Measurements from ENCODE around the gene RSBN1L.

Gene RSBN1L

DNA sequence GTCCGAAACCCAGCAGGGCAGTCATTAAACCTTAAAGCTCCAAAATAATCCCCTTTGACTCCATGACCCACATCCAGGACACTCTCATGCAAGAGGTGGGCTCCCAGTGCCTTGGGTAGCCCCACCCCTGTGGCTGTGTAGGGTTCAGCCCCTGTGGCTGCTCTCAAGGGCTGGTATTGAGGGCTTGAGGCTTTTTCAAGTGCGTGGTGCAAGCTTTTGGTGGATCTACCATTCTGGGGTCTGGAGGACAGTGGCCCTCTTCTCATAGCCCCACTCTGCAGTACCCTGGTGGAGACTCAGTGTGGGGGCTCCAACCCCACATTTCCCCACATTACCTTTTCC is 50.5 kb downstream of the RSBN1L start:
- peaks cover 11% of the 10 kb centered on the region; the same call in 1 of the 2 replicates for H3K79me2 ChIP-seq (ENCODE audit: insufficient read depth, low read depth)
- no peaks in the 10 kb centered on the region for H3K27me3 ChIP-seq (ENCODE audit: insufficient read depth, low read depth)
- H3K4me1 ChIP-seq (ENCODE audit: low read depth, poor library complexity, severe bottlenecking): no peaks in the 10 kb centered on the region
- H2AFZ ChIP-seq (ENCODE audit: low read depth): no peak overlapping the region
- no peak overlapping the region for H3K4me2 ChIP-seq
- H3K27ac ChIP-seq: no peak overlapping the region
- H3K36me3 ChIP-seq (ENCODE audit: insufficient read depth): no peaks in the 10 kb centered on the region; the same call in 1 of the 2 replicates
- H4K20me1 ChIP-seq (ENCODE audit: insufficient read depth): no peaks in the 10 kb centered on the region
- no peak overlapping the region for H3K9ac ChIP-seq
- no peak overlapping the region for H3K4me3 ChIP-seq (IDR thresholded peaks at IDR 0.05; ENCODE audit: insufficient read depth, low read depth, low read length)
- TF ChIP-seq, protein P1, sequence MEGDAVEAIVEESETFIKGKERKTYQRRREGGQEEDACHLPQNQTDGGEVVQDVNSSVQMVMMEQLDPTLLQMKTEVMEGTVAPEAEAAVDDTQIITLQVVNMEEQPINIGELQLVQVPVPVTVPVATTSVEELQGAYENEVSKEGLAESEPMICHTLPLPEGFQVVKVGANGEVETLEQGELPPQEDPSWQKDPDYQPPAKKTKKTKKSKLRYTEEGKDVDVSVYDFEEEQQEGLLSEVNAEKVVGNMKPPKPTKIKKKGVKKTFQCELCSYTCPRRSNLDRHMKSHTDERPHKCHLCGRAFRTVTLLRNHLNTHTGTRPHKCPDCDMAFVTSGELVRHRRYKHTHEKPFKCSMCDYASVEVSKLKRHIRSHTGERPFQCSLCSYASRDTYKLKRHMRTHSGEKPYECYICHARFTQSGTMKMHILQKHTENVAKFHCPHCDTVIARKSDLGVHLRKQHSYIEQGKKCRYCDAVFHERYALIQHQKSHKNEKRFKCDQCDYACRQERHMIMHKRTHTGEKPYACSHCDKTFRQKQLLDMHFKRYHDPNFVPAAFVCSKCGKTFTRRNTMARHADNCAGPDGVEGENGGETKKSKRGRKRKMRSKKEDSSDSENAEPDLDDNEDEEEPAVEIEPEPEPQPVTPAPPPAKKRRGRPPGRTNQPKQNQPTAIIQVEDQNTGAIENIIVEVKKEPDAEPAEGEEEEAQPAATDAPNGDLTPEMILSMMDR (conservative IDR thresholded peaks at IDR 0.05; ENCODE audit: low read depth, low read length): no peak

- no peak overlapping the region for H3K4me3 ChIP-seq (IDR thresholded peaks at IDR 0.05; ENCODE audit: insufficient read depth, low read depth, low read length)
- no peaks in the 10 kb centered on the region for H4K20me1 ChIP-seq (ENCODE audit: insufficient read depth)
- H3K9ac ChIP-seq: no peak overlapping the region
- H3K4me1 ChIP-seq (ENCODE audit: low read depth, poor library complexity, severe bottlenecking): no peaks in the 10 kb centered on the region
- TF ChIP-seq, protein P1 (conservative IDR thresholded peaks at IDR 0.05; ENCODE audit: low read depth, low read length): no peak
- no peak overlapping the region for H2AFZ ChIP-seq (ENCODE audit: low read depth)
- peaks cover 10% of the 10 kb centered on the region; the same call in 1 of the 2 replicates for H3K79me2 ChIP-seq (ENCODE audit: insufficient read depth, low read depth)
- H3K27ac ChIP-seq: no peak overlapping the region
- H3K36me3 ChIP-seq (ENCODE audit: insufficient read depth): no peaks in the 10 kb centered on the region; the same call in 1 of the 2 replicates
- H3K27me3 ChIP-seq (ENCODE audit: insufficient read depth, low read depth): no peaks in the 10 kb centered on the region
- no peak overlapping the region for H3K4me2 ChIP-seq
Measured at GRCh38 chr7:77747178-77747577, 50.9 kb downstream of the RSBN1L start.

- no peak overlapping the region for H3K27ac ChIP-seq
- H3K9ac ChIP-seq: no peak overlapping the region
- no peaks in the 10 kb centered on the region for H4K20me1 ChIP-seq (ENCODE audit: insufficient read depth)
- no peaks in the 10 kb centered on the region for H3K36me3 ChIP-seq (ENCODE audit: insufficient read depth)
- TF ChIP-seq, protein P1 (conservative IDR thresholded peaks at IDR 0.05; ENCODE audit: low read depth, low read length): no peak
- H3K4me2 ChIP-seq: no peak overlapping the region
- no peak overlapping the region for H2AFZ ChIP-seq (ENCODE audit: low read depth)
- H3K4me3 ChIP-seq (IDR thresholded peaks at IDR 0.05; ENCODE audit: insufficient read depth, low read depth, low read length): no peak overlapping the region
- 0 out of 2 replicates have a peak, but pooled peaks cover 8% of the 10 kb centered on the region for H3K79me2 ChIP-seq (ENCODE audit: insufficient read depth, low read depth)
- no peaks in the 10 kb centered on the region for H3K4me1 ChIP-seq (ENCODE audit: low read depth, poor library complexity, severe bottlenecking)
- no peaks in the 10 kb centered on the region for H3K27me3 ChIP-seq (ENCODE audit: insufficient read depth, low read depth)
Measured at GRCh38 chr7:77747718-77748117, 51.5 kb downstream of the RSBN1L start.

DNA sequence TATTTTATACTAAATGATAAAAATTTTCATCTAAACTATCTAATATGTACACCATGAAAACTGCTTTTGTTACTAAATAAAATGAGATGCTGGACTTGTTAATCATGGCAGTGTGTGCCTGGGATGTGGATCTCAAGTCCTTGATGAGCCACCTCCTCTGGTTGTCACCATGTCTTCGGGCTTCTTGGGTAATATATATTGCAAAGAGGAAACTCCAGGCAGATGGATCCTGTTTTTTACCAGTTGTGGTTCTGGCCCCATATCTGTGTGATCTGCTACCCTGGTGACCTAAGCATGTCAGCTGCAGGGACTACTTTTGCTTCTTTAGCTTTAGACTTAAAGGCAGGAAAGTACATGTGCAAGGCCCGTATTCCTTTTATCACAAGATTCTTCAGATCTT is 55.8 kb downstream of the RSBN1L start:
- H3K9ac ChIP-seq: no peak overlapping the region
- no peaks in the 10 kb centered on the region for H3K27me3 ChIP-seq (ENCODE audit: insufficient read depth, low read depth)
- no peak overlapping the region for H3K4me2 ChIP-seq
- no peak overlapping the region for H3K4me3 ChIP-seq (IDR thresholded peaks at IDR 0.05; ENCODE audit: insufficient read depth, low read depth, low read length)
- H3K4me1 ChIP-seq (ENCODE audit: low read depth, poor library complexity, severe bottlenecking): peaks cover 5% of the 10 kb centered on the region
- H4K20me1 ChIP-seq (ENCODE audit: insufficient read depth): no peaks in the 10 kb centered on the region
- no peak overlapping the region for H3K27ac ChIP-seq
- H3K36me3 ChIP-seq (ENCODE audit: insufficient read depth): no peaks in the 10 kb centered on the region
- TF ChIP-seq, protein P1 (conservative IDR thresholded peaks at IDR 0.05; ENCODE audit: low read depth, low read length): no peak
- H3K79me2 ChIP-seq (ENCODE audit: insufficient read depth, low read depth): peaks cover 14% of the 10 kb centered on the region; the same call in 1 of the 2 replicates
- H2AFZ ChIP-seq (ENCODE audit: low read depth): no peak overlapping the region

Data from KMS-11 (cell line).